Endothelial cell of umbilical vein (primary cell): Measurements from ENCODE around the gene PCARE. TPM values are rescaled to one million over a fixed set of nuclear protein-coding genes. Genes with fewer than 3 reads are reported as not detected.

Source experiments
- BruUV-seq: library from RNA; stranded (reverse); fragments of 400-500 nt; replicated peaks from 2 replicates; lab custom pipeline; 2021; lab: Mats Ljungman, UMichigan
- CTCF ChIA-PET: fragments of 300-600, 350-600 bp; sonication (Branson Sonifier 250); formaldehyde crosslinking; loops from one replicate; lab custom pipeline; 2021; ENCODE audit warnings: antibody characterized with exemption, inconsistent platforms; lab: Charles Lee
- POLR2A ChIA-PET: fragments of 300-600, 350-600 bp; sonication (Branson Sonifier 250); formaldehyde crosslinking; loops from one replicate; lab custom pipeline; 2021; ENCODE audit warnings: antibody characterized with exemption, inconsistent platforms; lab: Charles Lee
- DNase-seq: peaks from one replicate; pipeline ENCODE4 v3.0.0-alpha.2; 2011; ENCODE audit warnings: low read depth, low spot score
- FAIRE-seq: peaks from 2 replicates; lab custom pipeline; 2011; peaks lifted over from hg19 to GRCh38; lab: Jason Lieb, UNC
- H2AFZ ChIP-seq: 2 replicates; pipeline ENCODE4 v1.6.0; 2012; ENCODE audit warnings: low read depth, low read length, control low read depth, inconsistent platforms
- H3K27ac ChIP-seq: 2 replicates; pipeline ENCODE4 v1.5.1; 2011; ENCODE audit warnings: low read depth, mild to moderate bottlenecking, control low read depth, low read length, moderate library complexity; ENCODE audit not compliant: insufficient read depth
- H3K27me3 ChIP-seq, 2 experiments: 2 replicates each; pipeline versions ENCODE4 v1.6.0 to v1.6.1; 2011; ENCODE audit warnings: low read length in 2 of 2, mixed read lengths in 1 of 2; ENCODE audit not compliant: control insufficient read depth in 2 of 2, insufficient read depth in 2 of 2
- H3K36me3 ChIP-seq, 2 experiments: 2 replicates in 1 of 2; 3 replicates in 1 of 2; pipeline ENCODE4 v1.5.1; 2011; ENCODE audit warnings: low read length in 2 of 2, mild to moderate bottlenecking in 1 of 2, moderate library complexity in 1 of 2; ENCODE audit not compliant: control insufficient read depth in 2 of 2, insufficient read depth in 2 of 2; ENCODE audit errors: extremely low read depth in 1 of 2
- H3K4me1 ChIP-seq: 3 replicates; pipeline ENCODE4 v1.5.1; 2011; ENCODE audit warnings: mild to moderate bottlenecking, low read length; ENCODE audit not compliant: control insufficient read depth, insufficient read depth; ENCODE audit errors: extremely low read depth
- H3K4me2 ChIP-seq: 2 replicates; pipeline ENCODE4 v1.6.1; 2011; ENCODE audit warnings: low read length, control low read depth, mixed read lengths; ENCODE audit not compliant: insufficient read depth
- H3K4me3 ChIP-seq, 3 experiments: fragments of 200-600 bp in 1 of 3; sonication (generic), shearing (Covaris generic) in 1 of 3; replicated peaks in 1 of 3; 2 replicates each; pipeline ENCODE4 v1.5.1; 2011 to 2016; ENCODE audit warnings: control low read depth in 3 of 3, low read length in 3 of 3, mild to moderate bottlenecking in 2 of 3, inconsistent platforms in 1 of 3, low read depth in 1 of 3, moderate library complexity in 1 of 3; ENCODE audit not compliant: insufficient read depth in 1 of 3
- H3K79me2 ChIP-seq: 2 replicates; pipeline ENCODE4 v1.6.0; 2012; ENCODE audit warnings: low read length, inconsistent platforms; ENCODE audit not compliant: control insufficient read depth, insufficient read depth
- H3K9ac ChIP-seq: replicated peaks from 2 replicates; pipeline ENCODE3; 2011; ENCODE audit warnings: low read length, control low read depth; ENCODE audit not compliant: insufficient read depth; ENCODE audit errors: extremely low read depth
- H3K9me1 ChIP-seq: replicated peaks from 3 replicates; pipeline ENCODE4 v1.6.0; 2011; ENCODE audit warnings: mild to moderate bottlenecking, low read length; ENCODE audit not compliant: control insufficient read depth, insufficient read depth; ENCODE audit errors: extremely low read depth
- H3K9me3 ChIP-seq: replicated peaks from 2 replicates; pipeline ENCODE4 v1.5.1; 2012; ENCODE audit warnings: low read length, inconsistent platforms; ENCODE audit not compliant: control insufficient read depth, insufficient read depth
- H4K20me1 ChIP-seq: replicated peaks from 2 replicates; pipeline ENCODE3; 2011; ENCODE audit warnings: mild to moderate bottlenecking, low read length; ENCODE audit not compliant: control insufficient read depth, insufficient read depth; ENCODE audit errors: extremely low read depth
- CTCF ChIP-seq, 2 donors: IDR thresholded peaks; 1 replicate in 1 of 2; 2 replicates in 1 of 2; pipeline ENCODE4 v1.5.1; 2011; ENCODE audit warnings: low read length in 2 of 2, mild to moderate bottlenecking in 2 of 2, moderate library complexity in 2 of 2, control low read depth in 1 of 2, inconsistent platforms in 1 of 2, low read depth in 1 of 2; ENCODE audit not compliant: insufficient read depth in 1 of 2; ENCODE audit errors: extremely low read depth in 1 of 2
- EZH2 ChIP-seq: IDR thresholded peaks from 2 replicates; pipeline ENCODE4 v1.6.1; 2012; ENCODE audit warnings: borderline replicate concordance, low read depth, mild to moderate bottlenecking, moderate library complexity, low read length, inconsistent platforms; ENCODE audit not compliant: severe bottlenecking
- FOS ChIP-seq: IDR thresholded peaks from 2 replicates; pipeline ENCODE4 v1.6.1; 2011; ENCODE audit warnings: mild to moderate bottlenecking, low read length, moderate library complexity, borderline replicate concordance; ENCODE audit not compliant: insufficient read depth
- GATA2 ChIP-seq: IDR thresholded peaks from 2 replicates; pipeline ENCODE4 v1.7.0; 2011; ENCODE audit warnings: low read depth, mild to moderate bottlenecking, moderate library complexity, mixed read lengths, low read length; ENCODE audit not compliant: insufficient read length, insufficient read depth
- JUN ChIP-seq: IDR thresholded peaks from 2 replicates; pipeline ENCODE4 v1.6.1; 2011; ENCODE audit warnings: borderline replicate concordance, low read depth; ENCODE audit not compliant: insufficient read length, insufficient read depth
- MAX ChIP-seq: IDR thresholded peaks from 2 replicates; pipeline ENCODE4 v1.6.1; 2011; ENCODE audit not compliant: insufficient read depth, insufficient read length
- MYC ChIP-seq: IDR thresholded peaks from one replicate; pipeline ENCODE4 v1.6.1; 2011; ENCODE audit warnings: mild to moderate bottlenecking, low read depth, low read length
- POLR2A ChIP-seq: IDR thresholded peaks from 2 replicates; pipeline ENCODE4 v1.6.1; 2012; ENCODE audit warnings: low read depth, mild to moderate bottlenecking, control low read depth, low read length
- POLR2AphosphoS5 ChIP-seq: IDR thresholded peaks from 2 replicates; pipeline ENCODE4 v1.6.1; 2012; ENCODE audit warnings: low read depth, mild to moderate bottlenecking, control low read depth, low read length, moderate library complexity; ENCODE audit not compliant: insufficient read depth
- dilution Hi-C: fragments of 300-500 bp; cut with MboI; formaldehyde crosslinking; loops from one replicate; pipeline ENCODE4 v1.15.0; 2019; ENCODE audit warnings: low sequenced_read_pairs; ENCODE audit not compliant: extremely low pct_ligation_motif_present
- intact Hi-C: fragments of 100-400 bp; cut with micrococcal nuclease; formaldehyde crosslinking; loops from one replicate; pipeline ENCODE4 v1.10.0; 2022
- polyA plus RNA-seq, 4 experiments: library from polyadenylated mRNA; depleted of rRNA in 3 of 4; stranded (reverse) in 3 of 4; unstranded in 1 of 4; fragments of >200 nt; gene quantifications; 2 replicates each; pipeline versions ENCODE4 v1.2.1 to v1.2.3, GENCODE V29; 2011 to 2012; ENCODE audit warnings: missing spikeins in 1 of 4
- total RNA-seq: library from RNA; stranded (reverse); gene quantifications from 2 replicates; pipeline ENCODE4 v1.2.3, GENCODE V29; 2021

PCARE gene
- total and polyA plus RNA-seq, 2 donors (not counting 3 experiments of a cell fraction or from before 2014, with no cell fraction given) = not detected

- H3K79me2 ChIP-seq = no peaks in the 10 kb centered on the region
- H3K4me1 ChIP-seq = no peaks in the 10 kb centered on the region
- H2AFZ ChIP-seq = no peak overlapping the region
- intact Hi-C loops = no loop called here
- H3K27ac ChIP-seq = no peak overlapping the region
- DNase-seq (no peak), FAIRE-seq (no peak)
- ChIA-PET CTCF (no interaction called here), POLR2A (no interaction called here)
- H3K9ac ChIP-seq = no peak overlapping the region
- no peaks in the 10 kb centered on the region for H3K9me3 ChIP-seq
- no peak overlapping the region for H3K4me3 ChIP-seq
- H4K20me1 ChIP-seq = no peaks in the 10 kb centered on the region
- TF ChIP-seq GATA2 (no peak), POLR2AphosphoS5 (no peak), EZH2 (no peak)
- H3K36me3 ChIP-seq = no peaks in the 10 kb centered on the region
- dilution Hi-C loops = no loop called here
- no peaks in the 10 kb centered on the region for H3K9me1 ChIP-seq
- no TSS peak for BruUV-seq
- H3K4me2 ChIP-seq = no peak overlapping the region
- no peaks in the 10 kb centered on the region for H3K27me3 ChIP-seq
Observed at GRCh38 chr2:29061616-29062015, 12.7 kb downstream of the PCARE start.

GRCh38 chr2:29061176-29061575, 13.1 kb downstream of the PCARE start:
- Histone ChIP-seq H2AFZ (no peak overlapping the region), H3K27ac (no peak overlapping the region), H4K20me1 (no peaks in the 10 kb centered on the region), H3K4me1 (no peaks in the 10 kb centered on the region), H3K9me3 (no peaks in the 10 kb centered on the region), H3K36me3 (no peaks in the 10 kb centered on the region), H3K4me3 (no peak overlapping the region), H3K4me2 (no peak overlapping the region), H3K9me1 (no peaks in the 10 kb centered on the region), H3K27me3 (no peaks in the 10 kb centered on the region), H3K9ac (no peak overlapping the region), H3K79me2 (no peaks in the 10 kb centered on the region)
- DNase-seq (no peak), FAIRE-seq (no peak)
- ChIA-PET CTCF (no interaction called here), POLR2A (no interaction called here)
- no peak for TF ChIP-seq POLR2A
- TF ChIP-seq MYC = no peak
- no peak for TF ChIP-seq FOS
- TF ChIP-seq MAX = no peak
- no peak for TF ChIP-seq POLR2AphosphoS5
- TF ChIP-seq JUN = no peak
- TF ChIP-seq GATA2 = no peak
- TF ChIP-seq EZH2 = no peak
- no peak for TF ChIP-seq CTCF (IDR thresholded peaks at IDR 0.05; ENCODE audit: extremely low read depth in 1 of 2, insufficient read depth in 1 of 2, low read depth in 1 of 2, low read length in 2 of 2)
- BruUV-seq = no TSS peak
- intact Hi-C loops (no loop called here), dilution Hi-C loops (no loop called here)
